ENCODE measurements around the gene MAGI2. TPM values are rescaled to one million over a fixed set of nuclear protein-coding genes. Genes with fewer than 3 reads are reported as not detected.

Gene MAGI2
- total RNA-seq, 3 donors from 2014 or later: 9.8 to 22.7 (median 20.2) TPM

DNA sequence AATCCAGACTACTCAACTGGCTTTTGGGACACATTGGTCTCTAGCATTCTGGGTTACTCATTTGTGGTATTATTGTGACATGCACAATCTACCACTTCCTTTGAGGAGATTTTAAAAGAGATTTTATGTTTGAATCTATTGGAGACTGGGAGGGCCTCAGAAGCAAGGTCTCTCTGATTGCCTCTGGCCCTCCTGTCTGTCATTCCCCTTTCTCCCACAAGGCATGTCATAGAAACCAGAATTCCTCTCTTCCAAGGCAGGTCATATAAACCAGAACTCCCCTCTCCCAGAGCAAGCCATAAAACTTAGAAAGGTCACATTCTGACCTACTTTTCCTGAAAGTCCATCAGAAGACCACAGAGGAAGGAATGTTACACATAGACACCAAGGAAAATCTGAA is 877.2 kb downstream of the MAGI2 start:
- Histone ChIP-seq H3K27me3 (no peaks in the 10 kb centered on the region), H3K9me3 (no peaks in the 10 kb centered on the region), H3K27ac (no peak overlapping the region), H3K4me3 (no peak overlapping the region), H3K4me1 (no peaks in the 10 kb centered on the region), H3K36me3 (no peaks in the 10 kb centered on the region)
- intact Hi-C loops (cut with DNase I; ENCODE audit: low total_unique reads): no loop called here
- TF ChIP-seq POLR2A (IDR thresholded peaks at IDR 0.05): no peak
- no peak for TF ChIP-seq POLR2AphosphoS5 (IDR thresholded peaks at IDR 0.05)
- no peak for TF ChIP-seq CTCF (IDR thresholded peaks at IDR 0.05)
- no peak for DNase-seq (ENCODE audit: low spot score in 2 of 2)

DNA sequence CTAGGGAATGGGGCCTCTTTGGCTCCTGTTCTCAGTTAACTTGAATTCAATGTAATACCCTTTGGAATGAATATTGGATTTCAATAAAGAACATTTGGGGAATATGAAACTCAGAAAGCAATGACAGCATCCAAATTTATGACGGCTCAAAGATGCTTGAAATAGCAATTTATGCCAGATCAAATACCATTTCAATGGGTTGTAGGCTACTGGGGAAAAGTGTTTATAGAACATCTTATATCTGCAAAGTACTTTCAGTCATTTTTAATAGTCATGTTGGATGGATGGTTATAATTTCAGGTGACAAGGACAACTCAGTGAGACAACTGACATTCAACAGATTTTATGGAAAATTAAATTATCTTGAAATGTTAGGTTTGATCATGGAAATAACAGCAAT is 882.2 kb downstream of the MAGI2 start:
- no peaks in the 10 kb centered on the region for H3K36me3 ChIP-seq
- intact Hi-C loops (cut with DNase I; ENCODE audit: low total_unique reads): no loop called here
- no peaks in the 10 kb centered on the region for H3K9me3 ChIP-seq
- no peak for TF ChIP-seq CTCF (IDR thresholded peaks at IDR 0.05)
- no peak for TF ChIP-seq POLR2A (IDR thresholded peaks at IDR 0.05)
- TF ChIP-seq POLR2AphosphoS5 (IDR thresholded peaks at IDR 0.05): no peak
- no peaks in the 10 kb centered on the region for H3K27me3 ChIP-seq
- H3K4me1 ChIP-seq: no peaks in the 10 kb centered on the region
- DNase-seq (ENCODE audit: low spot score in 2 of 2): no peak
- H3K27ac ChIP-seq: no peak overlapping the region
- no peak overlapping the region for H3K4me3 ChIP-seq

DNA sequence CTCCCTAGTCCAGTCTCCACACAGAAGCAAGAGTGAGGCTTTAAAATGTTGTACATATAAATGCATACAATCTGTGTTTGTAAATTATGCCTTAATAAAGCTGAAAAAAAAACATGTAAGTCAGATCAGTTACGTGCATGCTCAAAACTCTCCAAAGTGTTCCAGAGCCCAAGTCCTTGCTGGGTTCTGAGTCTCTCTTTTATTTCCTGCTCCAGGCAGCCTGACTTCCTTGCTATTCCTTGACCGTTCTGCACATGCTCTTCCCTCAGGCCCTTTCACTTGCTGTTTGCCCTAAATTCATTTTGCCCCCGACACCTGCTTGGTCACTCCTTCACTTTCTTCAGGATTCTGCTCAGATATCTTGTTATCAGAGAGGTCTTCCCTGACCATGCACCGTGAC is 884.8 kb downstream of the MAGI2 start:
- intact Hi-C loops (cut with DNase I; ENCODE audit: low total_unique reads): no loop called here
- Histone ChIP-seq H3K4me1 (no peaks in the 10 kb centered on the region), H3K9me3 (no peaks in the 10 kb centered on the region), H3K27ac (no peak overlapping the region), H3K4me3 (no peak overlapping the region), H3K27me3 (no peaks in the 10 kb centered on the region), H3K36me3 (no peaks in the 10 kb centered on the region)
- no peak for DNase-seq (ENCODE audit: low spot score in 2 of 2)
- TF ChIP-seq POLR2A (IDR thresholded peaks at IDR 0.05): no peak
- TF ChIP-seq CTCF (IDR thresholded peaks at IDR 0.05): no peak
- TF ChIP-seq POLR2AphosphoS5 (IDR thresholded peaks at IDR 0.05): no peak

DNA sequence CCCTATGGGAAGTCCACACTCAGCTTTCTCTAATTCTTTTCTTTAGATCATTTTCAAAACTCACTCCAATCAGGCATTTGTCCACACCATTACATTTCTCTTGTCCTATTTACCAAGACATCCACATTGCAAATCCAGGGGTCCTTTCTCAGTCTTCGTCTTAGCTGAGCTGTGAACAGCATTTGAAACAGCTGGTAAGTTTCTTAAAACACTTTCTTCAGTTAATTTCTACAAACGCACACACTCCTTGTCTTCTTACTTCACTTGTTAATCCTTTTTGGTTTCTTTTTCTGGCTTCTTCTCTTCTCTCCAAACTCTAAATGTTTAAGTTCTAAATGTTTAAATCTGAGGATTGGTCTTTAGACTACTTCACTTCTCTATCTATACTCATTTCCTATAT is 885.6 kb downstream of the MAGI2 start:
- no peak overlapping the region for H3K27ac ChIP-seq
- H3K27me3 ChIP-seq: no peaks in the 10 kb centered on the region
- no peaks in the 10 kb centered on the region for H3K36me3 ChIP-seq
- DNase-seq (ENCODE audit: low spot score in 2 of 2): no peak
- intact Hi-C loops (cut with DNase I; ENCODE audit: low total_unique reads): no loop called here
- H3K9me3 ChIP-seq: no peaks in the 10 kb centered on the region
- no peaks in the 10 kb centered on the region for H3K4me1 ChIP-seq
- H3K4me3 ChIP-seq: no peak overlapping the region
- no peak for TF ChIP-seq POLR2AphosphoS5 (IDR thresholded peaks at IDR 0.05)
- TF ChIP-seq CTCF (IDR thresholded peaks at IDR 0.05): no peak

GRCh38 chr7:78565784-78566183 is 887.7 kb downstream of the MAGI2 start:
- H3K27me3 ChIP-seq: no peaks in the 10 kb centered on the region
- no peak for DNase-seq (ENCODE audit: low spot score in 2 of 2)
- H3K36me3 ChIP-seq: no peaks in the 10 kb centered on the region
- intact Hi-C loops (cut with DNase I; ENCODE audit: low total_unique reads): no loop called here
- TF ChIP-seq CTCF (IDR thresholded peaks at IDR 0.05): no peak
- no peak for TF ChIP-seq POLR2AphosphoS5 (IDR thresholded peaks at IDR 0.05)
- no peak for TF ChIP-seq POLR2A (IDR thresholded peaks at IDR 0.05)
- H3K27ac ChIP-seq: no peak overlapping the region
- H3K9me3 ChIP-seq: no peaks in the 10 kb centered on the region
- H3K4me1 ChIP-seq: no peaks in the 10 kb centered on the region
- no peak overlapping the region for H3K4me3 ChIP-seq

Data from breast epithelium (tissue), 4 donors.